HG03097 (cell line): ENCODE results near the gene SOD1.

Experiments used
- ATAC-seq: cut with Tn5 transposase; IDR thresholded peaks from one replicate; pipeline ENCODE4 v1.9.1; 2021; ENCODE audit not compliant: unreplicated experiment, low FRiP score

Gene SOD1

DNA sequence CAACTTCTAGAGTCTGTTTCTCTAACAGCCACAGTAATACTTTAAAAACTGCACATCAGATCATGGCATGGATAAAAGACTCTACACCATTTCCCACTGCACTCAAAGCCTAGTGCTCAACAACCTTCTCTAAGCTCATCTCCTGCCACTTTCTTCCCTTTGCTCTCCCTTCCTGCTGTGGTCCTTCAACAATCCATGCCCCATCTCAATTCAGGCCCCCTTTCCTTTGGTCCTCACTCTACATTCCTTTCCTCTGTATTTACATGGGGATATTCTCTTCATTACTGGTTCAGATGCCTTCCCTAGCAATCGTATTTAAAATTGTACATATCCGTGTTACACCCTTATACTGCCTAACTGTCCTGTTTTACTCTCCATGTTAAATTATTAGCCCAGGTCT, 19.0 kb downstream of the SOD1 start:
- ATAC-seq = no peak

GRCh38 chr21:31682620-31683019, 23.1 kb downstream of the SOD1 start:
- ATAC-seq = no peak

- ATAC-seq = no peak
These were observed 23.5 kb downstream of the SOD1 start for GRCh38 chr21:31683029-31683428.

DNA sequence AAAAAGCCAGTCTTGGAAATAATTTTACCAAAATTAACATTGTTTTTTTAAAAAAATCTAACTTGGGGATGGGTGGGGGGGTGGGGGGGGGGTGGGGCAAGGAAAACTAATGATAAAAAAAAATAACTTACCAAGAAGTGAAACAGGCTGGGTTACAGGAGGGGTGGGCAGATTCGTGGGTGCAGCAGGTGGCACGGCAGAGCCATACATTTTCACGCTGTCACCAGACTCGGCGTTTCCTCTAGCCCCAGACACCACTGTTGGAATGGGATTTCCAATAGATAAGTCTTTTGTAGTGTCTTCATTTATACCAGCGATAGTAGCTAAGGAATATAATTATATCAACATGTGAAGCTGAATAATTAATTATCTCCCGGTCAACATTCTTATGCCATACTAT, 25.4 kb downstream of the SOD1 start:
- ATAC-seq = no peak

GRCh38 chr21:31686272-31686915, 26.9 kb downstream of the SOD1 start:
- ATAC-seq = no peak

GRCh38 chr21:31687108-31687507, 27.6 kb downstream of the SOD1 start:
- no peak for ATAC-seq

DNA sequence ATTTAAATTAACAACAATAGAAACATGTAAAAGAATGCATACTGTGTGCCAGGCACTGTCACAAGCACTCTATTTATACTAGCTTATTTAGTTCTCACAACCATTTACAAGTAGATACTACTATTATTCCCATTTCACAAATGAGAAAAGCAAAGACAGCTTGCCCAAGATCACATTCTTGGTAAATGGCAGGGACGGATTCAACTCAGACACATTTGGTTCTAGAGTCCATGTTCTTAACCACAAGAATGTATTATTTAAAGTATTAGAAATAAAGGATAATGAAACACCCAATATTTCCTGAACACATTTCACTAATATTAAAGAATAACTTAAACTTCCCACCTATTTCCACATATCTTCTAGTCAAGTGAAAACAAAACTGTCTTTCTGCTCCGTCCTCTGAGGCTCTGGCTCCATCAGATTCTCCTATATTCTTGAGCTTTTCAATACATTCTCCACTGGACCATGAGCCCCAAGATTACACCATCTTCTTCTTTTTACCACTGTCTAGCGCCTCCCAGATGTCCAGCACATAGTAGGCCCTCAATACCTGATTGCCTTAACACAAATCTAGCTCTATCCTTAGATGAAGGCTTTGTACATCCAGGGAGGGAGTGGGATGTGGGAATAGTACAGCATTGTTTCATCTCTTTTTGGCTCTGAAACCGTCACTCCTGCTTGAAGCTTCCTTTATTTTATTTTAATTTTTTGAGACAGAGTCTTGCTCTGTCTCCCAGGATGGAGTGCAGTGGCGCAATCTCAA, 29.3 kb downstream of the SOD1 start:
- no peak for ATAC-seq

DNA sequence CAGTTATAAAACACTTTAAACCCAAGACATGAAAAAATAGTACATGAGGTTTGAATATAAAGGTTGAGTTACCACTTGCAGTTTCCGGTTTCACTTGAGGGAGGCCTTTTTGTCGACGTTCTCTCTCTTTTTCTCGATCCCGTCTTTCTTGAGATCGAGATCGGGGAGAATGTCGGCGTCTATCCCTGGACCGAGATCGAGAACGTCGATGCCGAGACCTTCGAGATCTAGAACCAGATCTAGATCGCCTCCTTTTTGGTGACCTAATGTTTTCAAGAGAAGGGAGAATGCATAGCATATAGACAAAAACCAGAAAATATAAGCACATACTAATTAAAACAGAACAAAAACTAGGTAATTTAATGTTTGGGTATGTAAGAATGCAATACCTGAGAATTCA, 33.7 kb downstream of the SOD1 start:
- no peak for ATAC-seq

DNA sequence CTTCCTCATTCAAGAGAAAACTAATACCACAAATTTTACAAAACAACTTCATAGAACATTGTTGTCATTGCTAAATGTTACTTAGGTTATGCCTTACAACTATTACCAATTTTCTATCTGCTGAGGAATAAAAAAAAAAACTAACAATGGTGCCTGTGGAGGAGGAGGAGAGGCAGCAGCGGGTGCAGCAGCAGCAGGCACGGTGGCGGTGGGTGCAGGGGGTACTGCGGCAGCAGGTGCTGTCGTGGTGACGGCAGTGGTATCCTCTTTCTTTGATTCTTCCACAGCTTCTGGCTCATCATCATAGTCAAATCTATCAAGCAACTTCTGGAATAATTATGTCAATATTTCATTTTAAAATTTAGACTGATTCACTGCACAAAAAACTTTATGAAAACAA, 36.9 kb downstream of the SOD1 start:
- ATAC-seq = no peak

DNA sequence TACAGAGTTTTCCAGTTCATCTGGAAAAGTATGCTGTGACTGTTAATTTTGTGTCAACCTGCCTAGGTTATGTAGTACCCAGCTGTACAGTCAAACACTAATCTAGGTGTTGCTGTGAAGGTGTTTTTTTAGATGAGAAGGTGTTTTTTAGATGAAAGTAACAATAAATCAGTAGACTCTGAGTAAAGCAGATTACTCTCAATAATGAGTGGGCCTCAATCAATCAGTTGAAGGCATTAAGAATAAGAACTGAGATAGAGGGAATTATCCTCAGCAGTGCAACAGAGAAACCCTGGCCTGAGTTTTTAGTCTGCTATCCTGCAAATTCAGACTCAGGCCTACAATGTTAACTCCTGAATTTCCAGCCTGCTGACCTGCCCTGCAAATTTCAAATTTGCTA, 39.0 kb downstream of the SOD1 start:
- no peak for ATAC-seq

DNA sequence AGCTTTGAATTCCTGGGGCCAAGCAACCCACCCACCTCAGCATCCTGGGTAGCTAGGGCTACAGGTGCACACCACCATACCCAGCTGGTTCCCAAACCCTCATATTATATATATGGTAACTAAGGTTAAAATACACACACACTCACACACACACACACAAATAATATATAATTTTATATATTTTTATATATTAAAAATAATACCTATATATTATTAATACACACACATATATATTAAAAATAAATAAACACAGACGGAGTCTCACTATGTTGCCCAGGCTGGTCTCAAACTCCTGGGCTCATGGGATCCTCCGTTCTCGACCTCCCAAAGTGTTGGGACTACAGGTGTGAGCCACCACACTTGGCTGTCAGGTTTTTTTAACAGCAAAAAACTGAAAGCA, 40.5 kb downstream of the SOD1 start:
- ATAC-seq = no peak

DNA sequence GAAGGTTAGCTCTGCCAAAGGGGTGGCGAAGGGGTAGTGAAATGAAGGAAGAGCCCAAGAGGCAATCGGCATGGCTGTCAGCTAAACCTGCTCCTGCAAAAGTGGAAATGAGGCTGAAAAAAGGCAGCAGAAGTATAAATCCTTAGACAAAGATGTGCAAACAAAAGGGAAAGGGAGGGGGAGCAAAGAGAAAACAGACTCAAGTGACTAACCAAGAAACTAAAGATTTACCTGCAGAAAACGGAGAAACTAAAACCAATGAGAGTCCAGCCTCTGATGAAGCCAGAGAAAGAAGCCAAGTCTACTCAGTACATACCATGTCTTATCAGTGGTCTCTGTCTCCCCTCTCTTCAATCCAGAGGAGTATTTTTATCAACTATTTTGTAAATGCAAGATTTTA, 47.1 kb downstream of the SOD1 start:
- no peak for ATAC-seq

GRCh38 chr21:31707499-31707898, 48.0 kb downstream of the SOD1 start:
- no peak for ATAC-seq

- no peak for ATAC-seq
These were observed 49.0 kb downstream of the SOD1 start for GRCh38 chr21:31708541-31708940.

GRCh38 chr21:31710586-31710985, 51.1 kb downstream of the SOD1 start:
- ATAC-seq = no peak

DNA sequence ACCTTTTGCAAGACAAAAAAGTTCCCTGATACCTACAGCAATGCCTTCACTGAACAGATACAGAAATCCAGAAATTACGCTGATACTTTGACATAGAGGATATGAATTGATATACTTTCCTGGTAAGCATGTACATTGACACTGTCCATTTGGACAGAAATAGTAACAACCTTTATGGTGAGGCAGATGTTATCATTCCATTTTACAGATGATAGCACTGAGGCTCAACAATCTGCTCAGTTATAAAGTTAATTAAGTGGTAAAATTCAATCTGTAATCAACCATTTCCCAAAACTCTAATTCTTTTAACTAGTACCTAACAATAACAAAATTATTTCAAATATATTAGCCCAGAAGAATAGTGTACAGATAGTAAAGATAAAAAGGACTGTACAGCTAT, 51.8 kb downstream of the SOD1 start:
- ATAC-seq = no peak

DNA sequence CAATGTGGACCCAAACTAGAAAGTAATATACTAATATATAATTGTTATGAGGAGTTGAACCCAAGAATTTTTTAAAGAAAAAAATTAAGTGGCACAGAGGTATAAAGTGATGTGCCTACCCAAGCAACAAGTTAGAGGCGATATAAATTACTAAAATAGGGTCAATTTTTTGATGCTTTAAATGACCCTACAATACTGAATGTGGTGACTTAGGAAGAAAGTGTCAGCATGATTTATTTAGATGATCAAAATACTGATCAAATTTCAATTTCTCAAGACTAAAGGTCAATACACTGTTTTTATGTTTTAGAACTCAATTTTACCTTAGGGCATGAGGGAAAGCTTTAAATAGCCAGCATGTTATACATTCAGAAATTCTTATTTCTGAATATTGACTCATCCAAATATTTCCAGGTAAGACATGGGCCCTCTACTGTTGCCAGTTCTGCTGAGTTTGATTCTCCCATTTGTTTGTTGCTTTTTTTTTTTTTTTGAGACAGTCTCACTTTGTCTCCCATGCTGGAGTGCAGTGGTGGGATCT, 52.3 kb downstream of the SOD1 start:
- ATAC-seq = no peak

DNA sequence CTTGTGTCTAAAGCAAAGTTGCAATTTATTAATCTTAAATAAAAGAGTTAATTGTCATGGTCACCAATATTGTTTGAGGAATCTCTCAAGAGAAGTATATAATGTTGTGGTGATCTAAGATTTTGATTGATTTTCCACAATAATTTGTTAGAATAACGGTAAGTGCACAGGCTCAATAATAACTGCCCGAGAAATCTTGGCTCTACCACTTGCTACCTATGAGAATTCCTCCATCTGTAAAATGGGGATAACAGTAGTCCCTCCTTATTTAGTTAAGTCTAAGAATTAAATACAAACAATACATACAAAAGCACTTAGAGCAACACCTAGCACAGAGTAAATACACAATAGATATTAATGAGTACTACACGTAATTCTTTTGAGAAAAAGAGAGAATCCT, 53.6 kb downstream of the SOD1 start:
- ATAC-seq = no peak

GRCh38 chr21:31713973-31714740, 54.7 kb downstream of the SOD1 start:
- ATAC-seq = no peak

GRCh38 chr21:31714741-31715365, 55.4 kb downstream of the SOD1 start:
- no peak for ATAC-seq

DNA sequence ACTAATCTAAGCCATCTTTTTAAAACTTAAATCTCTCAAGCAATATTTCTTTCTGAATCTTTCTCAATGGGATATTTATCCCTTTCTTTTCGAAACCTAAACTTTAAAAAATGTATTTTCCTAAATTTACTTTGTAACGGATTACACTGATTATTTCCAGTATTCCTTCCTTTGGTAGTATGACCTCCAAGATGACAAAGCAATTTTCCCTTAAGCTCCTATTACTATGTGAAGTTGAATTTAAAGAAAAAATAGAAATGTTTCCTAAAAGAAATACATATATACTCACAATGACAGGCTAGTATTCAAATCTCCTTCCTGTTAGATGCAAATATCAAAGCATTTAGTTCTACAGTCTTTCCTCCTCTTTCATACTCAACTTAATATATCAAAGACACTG, 56.6 kb downstream of the SOD1 start:
- ATAC-seq = no peak
